ENCODE measurements around the gene CPTP.

DNA sequence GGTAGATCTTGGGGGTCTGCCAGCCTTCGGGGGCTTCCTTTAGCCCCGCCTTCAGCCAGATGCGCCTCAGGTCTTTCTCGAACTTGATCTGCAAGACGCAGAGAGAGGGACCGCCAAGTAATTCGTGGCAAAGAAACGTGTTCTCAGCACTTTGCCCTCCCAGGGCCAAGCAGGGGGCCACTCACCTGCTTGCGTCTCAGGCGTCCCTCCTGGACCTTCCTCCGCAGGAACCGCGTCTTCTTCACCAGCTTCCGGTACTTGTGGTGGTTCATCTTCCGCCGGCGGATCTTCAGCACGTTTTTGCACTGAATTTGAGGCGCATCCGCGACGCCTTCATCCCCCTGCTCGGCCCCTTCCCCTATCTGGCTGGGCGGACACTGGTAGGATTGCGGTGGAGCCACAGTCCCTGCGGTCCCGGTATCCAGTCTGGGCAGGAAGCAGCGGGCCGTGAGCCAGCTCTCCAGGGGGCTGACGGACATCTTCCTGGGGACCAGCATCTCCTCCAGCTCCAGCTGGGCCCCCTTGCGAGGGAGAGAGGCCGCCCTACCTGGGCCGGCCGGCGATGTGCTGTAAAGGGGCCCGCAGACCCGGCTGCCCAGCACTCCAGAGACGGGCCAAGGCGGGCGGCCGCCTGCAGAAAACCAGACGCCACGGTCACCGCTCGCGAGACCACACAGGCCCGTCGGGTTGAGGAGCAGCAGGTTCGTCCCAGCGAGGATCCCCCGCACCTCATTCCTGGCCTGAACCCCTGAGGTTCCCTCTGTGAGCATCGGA, 49.4 kb downstream of the CPTP start:
- TF ChIP-seq POLR2A (IDR thresholded peaks at IDR 0.05; ENCODE audit: low read depth, low read length) (no peak), POLR2AphosphoS5 (IDR thresholded peaks at IDR 0.05; ENCODE audit: low read depth, low read length) (no peak), TAF1 (IDR thresholded peaks at IDR 0.05; ENCODE audit: borderline replicate concordance, low read depth, low read length) (no peak)

Data from GM12892 (cell line).